Measurements from ENCODE around the gene CITED1.

CITED1 gene

DNA sequence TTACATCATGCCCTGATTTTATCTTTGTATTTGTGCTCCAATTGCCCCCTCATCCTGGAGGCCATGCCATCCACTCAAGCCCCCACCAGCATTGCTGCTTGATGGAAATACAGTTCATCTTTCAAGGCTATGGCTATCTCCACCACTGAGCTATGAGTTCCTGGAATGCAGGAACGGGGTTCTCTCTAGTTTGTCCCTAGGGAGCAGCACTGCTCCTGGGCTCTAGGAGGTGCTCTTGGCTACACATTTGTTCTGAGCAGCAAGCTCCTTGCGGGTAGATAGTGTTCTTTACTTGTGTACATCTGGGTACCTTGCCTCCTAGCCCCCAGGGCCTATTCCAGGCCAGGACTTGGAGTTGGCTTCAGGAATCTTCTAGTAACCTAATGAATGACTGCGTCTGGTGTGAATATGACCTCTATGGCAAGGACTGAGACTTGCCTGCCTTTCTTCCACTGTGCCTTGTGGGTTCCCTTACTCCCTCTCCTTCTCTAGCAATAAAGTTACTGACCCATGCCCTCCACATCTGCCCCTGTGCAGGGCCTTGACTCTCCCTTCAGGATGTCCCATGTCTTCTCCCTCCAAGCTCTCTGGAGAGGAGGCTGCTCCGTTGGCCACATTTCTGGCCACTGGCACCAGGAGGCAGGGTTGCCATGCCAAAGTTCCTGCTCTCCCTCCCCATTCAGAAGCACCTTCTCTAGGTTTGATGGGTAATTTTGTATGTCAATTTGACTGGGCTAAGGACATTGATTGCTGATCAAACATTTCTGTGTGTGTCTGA lies 7.6 kb downstream of the CITED1 start:
- peak; percentile 38 for DNase-seq (ENCODE audit: low spot score)
- TF ChIP-seq, protein P1, sequence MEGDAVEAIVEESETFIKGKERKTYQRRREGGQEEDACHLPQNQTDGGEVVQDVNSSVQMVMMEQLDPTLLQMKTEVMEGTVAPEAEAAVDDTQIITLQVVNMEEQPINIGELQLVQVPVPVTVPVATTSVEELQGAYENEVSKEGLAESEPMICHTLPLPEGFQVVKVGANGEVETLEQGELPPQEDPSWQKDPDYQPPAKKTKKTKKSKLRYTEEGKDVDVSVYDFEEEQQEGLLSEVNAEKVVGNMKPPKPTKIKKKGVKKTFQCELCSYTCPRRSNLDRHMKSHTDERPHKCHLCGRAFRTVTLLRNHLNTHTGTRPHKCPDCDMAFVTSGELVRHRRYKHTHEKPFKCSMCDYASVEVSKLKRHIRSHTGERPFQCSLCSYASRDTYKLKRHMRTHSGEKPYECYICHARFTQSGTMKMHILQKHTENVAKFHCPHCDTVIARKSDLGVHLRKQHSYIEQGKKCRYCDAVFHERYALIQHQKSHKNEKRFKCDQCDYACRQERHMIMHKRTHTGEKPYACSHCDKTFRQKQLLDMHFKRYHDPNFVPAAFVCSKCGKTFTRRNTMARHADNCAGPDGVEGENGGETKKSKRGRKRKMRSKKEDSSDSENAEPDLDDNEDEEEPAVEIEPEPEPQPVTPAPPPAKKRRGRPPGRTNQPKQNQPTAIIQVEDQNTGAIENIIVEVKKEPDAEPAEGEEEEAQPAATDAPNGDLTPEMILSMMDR (IDR thresholded peaks at IDR 0.05; ENCODE audit: extremely low read depth, missing control alignments): peak; percentile 48

DNA sequence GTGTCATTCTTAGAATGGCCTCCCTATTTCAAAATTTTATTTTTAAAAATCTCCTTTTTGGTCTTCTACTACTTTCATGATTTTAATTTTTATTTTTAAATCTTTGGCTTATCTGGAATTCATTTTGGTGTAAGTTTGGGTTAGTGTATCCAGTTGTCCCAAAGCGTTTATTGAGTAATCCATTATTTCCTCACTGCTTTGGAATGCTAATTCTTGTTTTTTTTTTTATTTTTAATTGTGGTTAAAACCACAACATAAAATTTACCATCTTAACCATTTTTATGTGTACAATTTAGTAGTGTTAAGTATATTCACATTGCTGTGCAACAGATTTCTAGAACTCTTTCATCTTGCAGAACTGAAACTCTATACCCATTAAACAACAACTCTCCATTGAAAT lies 8.7 kb downstream of the CITED1 start:
- no peak for DNase-seq (ENCODE audit: low spot score)
- TF ChIP-seq, protein P1 (IDR thresholded peaks at IDR 0.05; ENCODE audit: extremely low read depth, missing control alignments): no peak

- TF ChIP-seq, protein P1 (IDR thresholded peaks at IDR 0.05; ENCODE audit: extremely low read depth, missing control alignments): no peak
- no peak for DNase-seq (ENCODE audit: low spot score)
Measured at GRCh38 chrX:72295745-72296144, 10.0 kb downstream of the CITED1 start.

DNA sequence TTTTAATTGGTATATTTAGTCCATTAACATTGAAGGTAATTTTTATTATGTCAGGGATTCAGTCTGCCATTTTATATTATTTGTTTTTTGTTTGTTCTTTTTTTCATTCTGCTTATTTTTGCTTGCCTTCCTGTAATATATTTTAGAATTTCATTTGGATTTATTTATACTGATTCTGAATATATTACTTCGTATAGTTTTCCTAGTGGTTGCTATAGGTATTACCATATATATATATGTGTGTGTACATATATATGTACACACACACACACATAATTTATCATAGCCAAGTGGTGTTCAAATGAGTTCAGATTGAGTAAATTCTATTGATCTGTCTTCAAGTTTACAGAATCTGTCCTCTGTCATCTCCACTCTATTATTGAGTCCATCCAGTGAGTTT lies 11.2 kb downstream of the CITED1 start:
- DNase-seq (ENCODE audit: low spot score): no peak

GRCh38 chrX:72282302-72282701 lies 23.4 kb downstream of the CITED1 start:
- no peak for DNase-seq (ENCODE audit: low spot score)
- TF ChIP-seq, protein P1 (IDR thresholded peaks at IDR 0.05; ENCODE audit: extremely low read depth, missing control alignments): no peak

More for the DNA sequence above, 11.2 kb downstream of the CITED1 start:
- TF ChIP-seq, protein P1 (IDR thresholded peaks at IDR 0.05; ENCODE audit: extremely low read depth, missing control alignments): no peak

DNA sequence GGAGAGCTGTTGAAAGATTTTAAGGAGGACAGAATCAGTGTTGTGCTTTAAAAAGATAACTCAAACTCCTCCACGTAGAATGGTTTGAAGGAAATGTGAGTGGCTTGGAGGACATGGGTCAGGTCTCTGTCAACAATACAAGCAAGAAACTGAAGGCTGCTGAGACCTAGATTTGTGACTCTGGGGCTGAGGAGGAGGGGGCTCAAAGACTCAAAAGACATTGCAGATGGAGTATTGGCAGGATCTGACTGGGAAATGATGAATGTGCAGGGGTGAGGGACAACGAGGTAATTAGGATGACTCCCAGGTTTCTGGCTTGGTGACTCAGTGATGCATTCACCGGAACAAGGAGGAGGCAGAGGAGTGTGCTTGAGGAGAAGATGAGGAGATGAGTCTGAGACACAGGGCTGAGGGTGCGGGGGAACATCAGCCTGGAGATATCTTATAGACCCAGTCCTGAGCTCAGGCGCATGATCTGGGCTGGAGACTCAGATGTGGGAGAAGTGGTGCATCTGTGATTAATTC lies 25.3 kb downstream of the CITED1 start:
- no peak for DNase-seq (ENCODE audit: low spot score)
- TF ChIP-seq, protein P1 (IDR thresholded peaks at IDR 0.05; ENCODE audit: extremely low read depth, missing control alignments): no peak

- TF ChIP-seq, protein P1 (IDR thresholded peaks at IDR 0.05; ENCODE audit: extremely low read depth, missing control alignments): no peak
- peak; percentile 13 for DNase-seq (ENCODE audit: low spot score)
Measured at GRCh38 chrX:72276478-72276953, 29.2 kb downstream of the CITED1 start.
